K562 treated with DMSO at 1 percent for 48 hours (cell line): ENCODE measurements around the gene RRP9. TPM values are rescaled to one million over a fixed set of nuclear protein-coding genes. Genes with fewer than 3 reads are reported as not detected.

ENCODE experiments used
- total RNA-seq: library from RNA; unstranded; fragments of 300-600 nt; gene quantifications from 2 replicates; pipeline ENCODE4 v1.2.3, GENCODE V29; 2022; ENCODE audit warnings: low replicate concordance; ENCODE audit errors: extremely low read depth

The RRP9 gene
- not detected in 2 replicates for total RNA-seq

GRCh38 chr3:51941798-51942602 is at the start of gene RRP9, which contains the start of gene PARP3:
Gene RRP9, minus strand, starts transcription at chr3:51941904. Its CDS starts 37 bp downstream, at chr3:51941867.
Gene PARP3, plus strand, starts transcription at chr3:51942363. Its CDS starts 993 bp downstream, at chr3:51943356.

GRCh38 chr3:51982838-51983577 is 41.3 kb upstream of the RRP9 start, which contains the start of gene ACY1:
Gene ACY1, plus strand, starts transcription at chr3:51983535. Its CDS starts 530 bp downstream, at chr3:51984065.

GRCh38 chr3:51974963-51975851 is 33.5 kb upstream of the RRP9 start, which contains the start of gene ABHD14A:
Gene ABHD14A, plus strand, starts transcription at chr3:51975064. Its CDS starts 72 bp downstream, at chr3:51975136.

GRCh38 chr3:51967384-51968169 is 25.9 kb upstream of the RRP9 start, which contains the start of gene PCBP4:
Gene PCBP4, minus strand, starts transcription at chr3:51967454. Its CDS starts 6,214 bp downstream, at chr3:51961240.

GRCh38 chr3:51955175-51955892 is 13.6 kb upstream of the RRP9 start, which contains the start of gene GPR62:
Gene GPR62, plus strand, starts transcription at chr3:51955381. Its CDS starts 272 bp downstream, at chr3:51955653.

Other genes with a start within 250 kb of the RRP9 start
- gene GRM2, start 234.8 kb downstream of the RRP9 start, total RNA-seq: not detected in 2 replicates
- not detected in 2 replicates for gene IQCF6, start 162.7 kb downstream of the RRP9 start, total RNA-seq
- not detected in 2 replicates for gene IQCF2, start 80.3 kb downstream of the RRP9 start, total RNA-seq
- gene IQCF5, start 66.3 kb downstream of the RRP9 start, total RNA-seq: not detected in 2 replicates
- not detected in 2 replicates for gene IQCF1, start 38.6 kb downstream of the RRP9 start, total RNA-seq
- not detected in 2 replicates for gene PARP3, start 459 bp upstream of the RRP9 start, total RNA-seq
- not detected in 2 replicates for gene GPR62, start 13.5 kb upstream of the RRP9 start, total RNA-seq
- not detected in 2 replicates for gene PCBP4, start 25.6 kb upstream of the RRP9 start, total RNA-seq
- gene ABHD14B, start 32.1 kb upstream of the RRP9 start, total RNA-seq: 366 TPM in 1 of 2 replicates, not detected in the other
- gene ABHD14A, start 33.2 kb upstream of the RRP9 start, total RNA-seq: not detected in 2 replicates
- not detected in 2 replicates for gene ACY1, start 41.6 kb upstream of the RRP9 start, total RNA-seq
- 1,192 TPM in 1 of 2 replicates, not detected in the other for gene RPL29, start 54.0 kb upstream of the RRP9 start, total RNA-seq
- gene DUSP7, start 114.7 kb upstream of the RRP9 start, total RNA-seq: not detected in 2 replicates
- gene POC1A, start 212.5 kb upstream of the RRP9 start, total RNA-seq: not detected in 2 replicates